GM12892 (cell line): ENCODE measurements around the gene PXMP4.

Source experiments
- POLR2A ChIP-seq: IDR thresholded peaks from 2 replicates; pipeline ENCODE4 v1.6.1; 2011; ENCODE audit warnings: low read depth, low read length, control low read depth
- POLR2AphosphoS5 ChIP-seq: IDR thresholded peaks from 2 replicates; pipeline ENCODE4 v1.6.1; 2011; ENCODE audit warnings: low read depth, low read length, control low read depth
- TAF1 ChIP-seq: IDR thresholded peaks from 2 replicates; pipeline ENCODE4 v1.6.1; 2011; ENCODE audit warnings: low read depth, mild to moderate bottlenecking, control low read depth, low read length, borderline replicate concordance

DNA sequence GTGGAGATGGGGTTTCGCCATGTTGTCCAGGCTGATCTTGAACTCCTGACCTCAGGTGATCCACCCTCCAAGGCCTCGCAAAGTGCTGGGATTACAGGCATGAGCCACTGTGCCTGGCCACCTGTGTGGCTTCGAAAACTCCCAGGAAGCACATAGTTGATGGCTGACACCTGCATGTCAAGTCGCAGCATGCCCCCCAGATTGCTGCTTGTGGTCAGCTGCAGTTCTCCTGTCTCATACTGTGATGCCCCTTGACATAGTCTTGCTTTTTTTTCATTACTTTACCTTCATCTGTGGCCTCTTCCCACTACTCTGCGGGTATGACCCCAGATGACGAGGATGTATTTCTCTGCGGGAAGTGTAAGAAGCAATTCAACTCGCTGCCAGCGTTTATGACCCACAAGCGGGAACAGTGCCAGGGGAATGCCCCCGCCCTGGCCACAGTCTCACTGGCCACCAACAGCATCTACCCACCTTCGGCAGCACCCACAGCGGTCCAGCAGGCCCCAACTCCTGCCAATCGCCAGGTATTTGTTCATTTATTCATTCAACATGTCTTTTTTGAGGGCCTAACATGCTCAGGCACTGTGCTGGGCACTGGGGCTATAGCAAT is 24.8 kb upstream of the PXMP4 start:
- TF ChIP-seq POLR2A: no peak
- no peak for TF ChIP-seq TAF1
- TF ChIP-seq POLR2AphosphoS5: no peak
